GM10266 (cell line): Measurements from ENCODE around the gene LAMA2.

Source experiments
- DNase-seq: peaks from one replicate; pipeline ENCODE4 v3.0.0; 2012; ENCODE audit errors: extremely low spot score
- CTCF ChIP-seq: IDR thresholded peaks from 2 replicates; pipeline ENCODE4 v1.5.1; 2012; ENCODE audit warnings: mild to moderate bottlenecking, low read depth; ENCODE audit not compliant: control insufficient read depth, insufficient read depth; ENCODE audit errors: missing control alignments

The LAMA2 gene

GRCh38 chr6:128930321-128930720, 47.4 kb downstream of the LAMA2 start:
- no peak for DNase-seq
- no peak for TF ChIP-seq CTCF

- no peak for TF ChIP-seq CTCF
- DNase-seq, result no peak
Observed at GRCh38 chr6:128932061-128932460, 49.1 kb downstream of the LAMA2 start.

- TF ChIP-seq CTCF, result no peak
- DNase-seq, result no peak
Observed at GRCh38 chr6:128950864-128951263, 67.9 kb downstream of the LAMA2 start.

GRCh38 chr6:128952902-128953301, 70.0 kb downstream of the LAMA2 start:
- no peak for TF ChIP-seq CTCF
- no peak for DNase-seq

GRCh38 chr6:128954308-128955043, 71.5 kb downstream of the LAMA2 start:
- no peak for TF ChIP-seq CTCF
- no peak for DNase-seq

GRCh38 chr6:128963561-128963960, 80.6 kb downstream of the LAMA2 start:
- no peak for DNase-seq
- no peak for TF ChIP-seq CTCF

GRCh38 chr6:128964233-128964755, 81.4 kb downstream of the LAMA2 start:
- DNase-seq, result no peak
- TF ChIP-seq CTCF, result no peak
